IMR-90 (cell line): ENCODE measurements around the gene C2.

ENCODE experiments used
- CEBPB ChIP-seq: IDR thresholded peaks from 2 replicates; pipeline ENCODE4 v1.6.1; 2012; ENCODE audit warnings: low read depth, low read length, improper control_type of control experiment
- CTCF ChIP-seq: conservative IDR thresholded peaks from 2 replicates; pipeline ENCODE4 v1.5.1; 2012; ENCODE audit warnings: mild to moderate bottlenecking, low read depth, low read length, improper control_type of control experiment
- MAZ ChIP-seq: IDR thresholded peaks from 2 replicates; pipeline ENCODE4 v1.6.1; 2012; ENCODE audit warnings: low read depth, mild to moderate bottlenecking, low read length, improper control_type of control experiment, moderate library complexity, borderline replicate concordance
- RCOR1 ChIP-seq: IDR thresholded peaks from 2 replicates; pipeline ENCODE4 v1.6.1; 2012; ENCODE audit warnings: mild to moderate bottlenecking, low read length, improper control_type of control experiment; ENCODE audit not compliant: insufficient replicate concordance

GRCh38 chr6:31967926-31968320 is 40.4 kb downstream of the C2 start:
- TF ChIP-seq MAZ (no peak), RCOR1 (no peak), CEBPB (no peak), CTCF (no peak)
